Testis (tissue), 3 donors: Measurements from ENCODE around the gene NKAIN2. TPM values are rescaled to one million over a fixed set of nuclear protein-coding genes. Genes with fewer than 3 reads are reported as not detected.
"Not testable (repeated sequence)": the region's sequence is repeated elsewhere in the genome, so short reads cannot be mapped to it uniquely, and the experiment has no call there.

Experiments used
- DNase-seq: peaks from one replicate; pipeline ENCODE4 v3.0.0-alpha.2; 2019
- H3K27ac ChIP-seq, 2 donors: fragments of 200-600 bp; sonication (generic); one replicate each; pipeline ENCODE4 v1.5.1; 2019
- H3K27me3 ChIP-seq: fragments of 200-600 bp; sonication (generic); one replicate; pipeline ENCODE4 v1.5.1; 2019
- H3K36me3 ChIP-seq: fragments of 200-600 bp; sonication (generic); one replicate; pipeline ENCODE4 v1.5.1; 2017; ENCODE audit warnings: low read depth; ENCODE audit errors: missing control alignments
- H3K4me1 ChIP-seq: fragments of 200-600 bp; sonication (generic); one replicate; pipeline ENCODE4 v1.5.1; 2019
- H3K4me3 ChIP-seq, 2 donors: fragments of 200-600 bp; sonication (generic); one replicate each; pipeline ENCODE4 v1.5.1; 2017 to 2019
- H3K9me3 ChIP-seq: fragments of 200-600 bp; sonication (generic); one replicate; pipeline ENCODE4 v1.5.1; 2017
- POLR2A ChIP-seq: fragments of 450-650 bp; IDR thresholded peaks from one replicate; pipeline ENCODE4 v1.6.1; 2017; ENCODE audit warnings: antibody characterized with exemption, mild to moderate bottlenecking, moderate library complexity
- WGBS, 2 donors: methylation state at CpG; one replicate each; pipeline ENCODE4 v1.1.5; 2018; 5-methylcytosine and 5-hydroxymethylcytosine counted together
- intact Hi-C: fragments of 100-400 bp; cut with DNase I; formaldehyde crosslinking; loops from one replicate; pipeline ENCODE4 v1.15.1; 2023; ENCODE audit warnings: low total_unique reads
- polyA plus RNA-seq: library from polyadenylated mRNA; stranded (reverse); fragments of 350-450 nt; fragmentation: Illumina TruSeq; extraction: RNeasy Lipid Tissue Mini Kit (QIAGEN cat#74804); gene quantifications from one replicate; pipeline ENCODE4 v1.2.3, GENCODE V29; 2014; ENCODE audit warnings: low read depth, low replicate concordance; ENCODE audit not compliant: insufficient read depth
- total RNA-seq, 2 donors: library from RNA; depleted of rRNA; stranded (reverse); fragments of >200 nt; gene quantifications; one replicate each; pipeline ENCODE4 v1.2.3, GENCODE V29; 2016
- TF ChIP-seq, protein P1 (sequence below), 3 experiments: fragments of 450-650 bp in 2 of 3; fragments of 200-600 bp in 1 of 3; sonication (generic) in 1 of 3; IDR thresholded peaks; one replicate each; pipeline ENCODE4 v1.5.1; 2016 to 2019; ENCODE audit warnings: antibody characterized with exemption in 3 of 3, mild to moderate bottlenecking in 2 of 3, moderate library complexity in 1 of 3

The NKAIN2 gene
- total and polyA plus RNA-seq, 3 donors from 2014 or later = 0.56 to 1.1 (median 0.71) TPM

DNA sequence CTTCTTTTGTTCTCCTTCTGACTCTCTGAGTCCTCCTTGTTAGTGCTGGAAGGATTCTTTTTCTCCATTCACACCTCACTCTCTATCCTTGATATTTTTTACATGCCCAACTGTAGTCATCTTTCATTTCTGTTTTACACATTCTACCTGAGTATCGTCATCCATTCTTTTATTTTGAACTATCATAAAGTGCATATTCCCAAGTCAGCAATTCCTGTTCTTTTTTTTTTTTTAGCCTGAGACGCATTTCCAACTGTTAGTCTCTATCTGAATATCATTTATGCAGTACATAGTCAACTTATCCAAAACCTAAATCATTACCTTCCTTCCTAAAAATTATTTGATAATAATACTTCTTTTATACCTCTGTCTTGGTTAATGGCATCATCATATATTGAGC, 207.5 kb downstream of the NKAIN2 start:
- intact Hi-C loops = no loop called here
- DNase-seq = no peak
- WGBS, 2 donors = 89 to 98% methylated on average over 2 of the region's 2 CpGs
- no peaks in the 10 kb centered on the region for H3K4me1 ChIP-seq
- no peaks in the 10 kb centered on the region for H3K9me3 ChIP-seq
- H3K27ac ChIP-seq = no peak overlapping the region
- TF ChIP-seq, protein P1, sequence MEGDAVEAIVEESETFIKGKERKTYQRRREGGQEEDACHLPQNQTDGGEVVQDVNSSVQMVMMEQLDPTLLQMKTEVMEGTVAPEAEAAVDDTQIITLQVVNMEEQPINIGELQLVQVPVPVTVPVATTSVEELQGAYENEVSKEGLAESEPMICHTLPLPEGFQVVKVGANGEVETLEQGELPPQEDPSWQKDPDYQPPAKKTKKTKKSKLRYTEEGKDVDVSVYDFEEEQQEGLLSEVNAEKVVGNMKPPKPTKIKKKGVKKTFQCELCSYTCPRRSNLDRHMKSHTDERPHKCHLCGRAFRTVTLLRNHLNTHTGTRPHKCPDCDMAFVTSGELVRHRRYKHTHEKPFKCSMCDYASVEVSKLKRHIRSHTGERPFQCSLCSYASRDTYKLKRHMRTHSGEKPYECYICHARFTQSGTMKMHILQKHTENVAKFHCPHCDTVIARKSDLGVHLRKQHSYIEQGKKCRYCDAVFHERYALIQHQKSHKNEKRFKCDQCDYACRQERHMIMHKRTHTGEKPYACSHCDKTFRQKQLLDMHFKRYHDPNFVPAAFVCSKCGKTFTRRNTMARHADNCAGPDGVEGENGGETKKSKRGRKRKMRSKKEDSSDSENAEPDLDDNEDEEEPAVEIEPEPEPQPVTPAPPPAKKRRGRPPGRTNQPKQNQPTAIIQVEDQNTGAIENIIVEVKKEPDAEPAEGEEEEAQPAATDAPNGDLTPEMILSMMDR (IDR thresholded peaks at IDR 0.05) = no peak
- TF ChIP-seq POLR2A = no peak
- no peaks in the 10 kb centered on the region for H3K27me3 ChIP-seq
- H3K36me3 ChIP-seq = no peaks in the 10 kb centered on the region
- H3K4me3 ChIP-seq = no peak overlapping the region

DNA sequence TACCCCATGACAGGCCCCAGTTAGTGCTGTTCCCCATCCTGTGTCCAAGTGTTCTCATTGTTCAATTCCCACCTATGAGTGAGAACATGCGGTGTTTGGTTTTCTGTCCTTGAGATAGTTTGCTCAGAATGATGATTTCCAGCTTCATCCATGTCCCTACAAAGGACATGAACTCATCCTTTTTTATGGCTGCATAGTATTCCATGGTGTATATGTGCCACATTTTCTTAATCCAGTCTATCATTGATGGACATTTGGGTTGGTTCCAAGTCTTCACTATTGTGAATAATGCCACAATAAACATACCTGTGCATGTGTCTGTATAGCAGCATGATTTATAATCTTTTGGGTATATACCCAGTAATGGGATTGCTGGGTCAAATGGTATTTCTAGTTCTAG, 218.4 kb downstream of the NKAIN2 start:
- intact Hi-C loops, H3K4me3 ChIP-seq, DNase-seq, H3K36me3 ChIP-seq, H3K9me3 ChIP-seq, H3K27ac ChIP-seq, H3K4me1 ChIP-seq, H3K27me3 ChIP-seq: not testable (repeated sequence)
- 100% methylated on average over 1 of the region's 1 CpG; no CpG with 5 or more reads in 1 of the 2 donors for WGBS, 2 donors

DNA sequence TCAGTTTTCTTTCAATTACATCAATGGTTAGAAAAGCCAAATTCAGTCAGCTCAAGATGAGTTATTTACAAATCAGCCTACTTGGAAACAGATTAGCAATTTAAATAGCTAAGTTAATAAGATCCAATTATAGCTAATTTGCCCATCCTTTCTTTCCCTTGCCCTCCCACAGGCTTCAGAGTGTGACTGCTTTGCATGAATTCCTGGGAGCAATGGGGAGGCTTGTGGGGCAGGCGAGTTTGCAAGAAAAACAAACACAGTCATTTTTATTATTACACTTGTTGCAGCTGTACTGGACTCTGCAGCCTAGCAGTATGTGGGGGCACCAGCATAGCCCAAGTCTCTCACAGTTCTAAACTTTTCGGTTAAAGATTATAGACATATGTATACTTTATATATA, 219.0 kb downstream of the NKAIN2 start:
- no peak overlapping the region for H3K4me3 ChIP-seq
- H3K27ac ChIP-seq = no peak overlapping the region
- H3K27me3 ChIP-seq = no peaks in the 10 kb centered on the region
- TF ChIP-seq, protein P1 (IDR thresholded peaks at IDR 0.05) = no peak
- TF ChIP-seq POLR2A = no peak
- intact Hi-C loops = no loop called here
- no peak for DNase-seq
- H3K36me3 ChIP-seq = no peaks in the 10 kb centered on the region
- 77 to 81% methylated on average over 2 of the region's 2 CpGs for WGBS, 2 donors
- no peaks in the 10 kb centered on the region for H3K9me3 ChIP-seq
- no peaks in the 10 kb centered on the region for H3K4me1 ChIP-seq

DNA sequence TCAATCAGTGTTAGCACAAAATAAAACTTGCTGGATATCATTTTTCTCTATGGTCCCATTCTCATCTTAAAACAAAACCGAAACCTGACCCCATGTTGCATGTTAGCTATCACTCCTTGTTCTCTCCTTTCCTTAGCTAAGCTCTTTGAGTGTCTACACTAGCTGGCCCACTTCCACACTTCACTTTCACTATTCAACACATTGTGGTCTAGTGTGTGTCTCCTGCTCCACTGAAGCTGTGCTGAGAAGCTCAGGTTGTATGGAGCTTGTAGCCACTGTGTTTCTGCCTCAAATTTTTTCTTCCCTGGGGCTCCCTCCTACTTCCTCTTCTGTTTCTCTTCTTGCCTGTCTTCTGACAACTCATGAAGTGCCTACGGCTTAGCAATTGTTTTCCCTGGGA, 223.0 kb downstream of the NKAIN2 start:
- Histone ChIP-seq H3K9me3 (no peaks in the 10 kb centered on the region), H3K36me3 (no peaks in the 10 kb centered on the region), H3K4me1 (no peaks in the 10 kb centered on the region), H3K27me3 (no peaks in the 10 kb centered on the region), H3K27ac (no peak overlapping the region), H3K4me3 (no peak overlapping the region)
- DNase-seq = no peak
- intact Hi-C loops = no loop called here
- 74 to 88% methylated on average over 2 of the region's 2 CpGs for WGBS, 2 donors
- TF ChIP-seq, protein P1 (IDR thresholded peaks at IDR 0.05) = no peak
- TF ChIP-seq POLR2A = no peak

DNA sequence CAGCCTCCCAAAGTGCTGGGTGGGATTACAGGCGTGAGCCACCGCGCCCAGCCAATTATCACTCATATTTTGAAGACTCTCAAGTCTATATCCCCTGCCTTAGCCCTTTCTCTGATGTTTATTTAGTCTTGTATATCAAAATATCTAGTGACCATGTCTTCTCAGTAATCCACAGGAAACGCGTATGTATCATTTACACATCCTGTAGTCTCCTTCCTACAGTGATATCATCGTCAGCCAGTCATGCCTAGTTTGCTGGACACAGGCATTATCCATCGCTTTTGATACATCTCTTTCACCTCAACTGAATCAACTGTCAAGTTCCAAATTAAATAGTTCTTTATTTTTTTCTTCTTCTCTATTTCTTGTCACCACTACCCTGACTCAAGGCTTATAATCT, 223.7 kb downstream of the NKAIN2 start:
- Histone ChIP-seq H3K4me1 (no peaks in the 10 kb centered on the region), H3K4me3 (no peak overlapping the region), H3K27ac (no peak overlapping the region), H3K27me3 (no peaks in the 10 kb centered on the region), H3K36me3 (no peaks in the 10 kb centered on the region), H3K9me3 (no peaks in the 10 kb centered on the region)
- intact Hi-C loops = no loop called here
- WGBS, 2 donors = 91 to 93% methylated on average over 7 of the region's 7 CpGs
- no peak for DNase-seq
- TF ChIP-seq, protein P1 (IDR thresholded peaks at IDR 0.05) = no peak
- no peak for TF ChIP-seq POLR2A
